ENCODE data around the gene CDIP1.

DNA sequence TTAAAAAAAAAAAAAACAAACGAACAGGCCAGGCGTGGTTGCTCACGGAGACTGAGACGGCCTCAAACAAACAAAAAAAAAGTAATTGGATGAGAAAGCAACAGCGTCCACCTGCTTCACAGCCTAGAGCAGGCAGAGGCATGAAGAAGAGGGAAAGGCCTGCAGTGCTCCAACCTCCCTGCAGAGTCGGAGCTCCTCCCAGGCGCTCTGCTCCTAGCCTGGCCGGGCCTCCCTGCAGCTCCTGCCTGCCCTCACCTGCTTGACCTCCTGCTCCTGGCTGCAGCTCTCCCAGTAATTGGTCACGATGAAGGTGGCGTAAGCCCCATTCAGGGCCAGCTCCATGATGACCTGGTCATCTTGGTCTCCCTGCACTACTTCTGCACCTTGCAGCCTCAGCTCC lies 69.6 kb downstream of the CDIP1 start:
- no peak for TF ChIP-seq POLR2AphosphoS5 (IDR thresholded peaks at IDR 0.05)
- TF ChIP-seq, protein P1, sequence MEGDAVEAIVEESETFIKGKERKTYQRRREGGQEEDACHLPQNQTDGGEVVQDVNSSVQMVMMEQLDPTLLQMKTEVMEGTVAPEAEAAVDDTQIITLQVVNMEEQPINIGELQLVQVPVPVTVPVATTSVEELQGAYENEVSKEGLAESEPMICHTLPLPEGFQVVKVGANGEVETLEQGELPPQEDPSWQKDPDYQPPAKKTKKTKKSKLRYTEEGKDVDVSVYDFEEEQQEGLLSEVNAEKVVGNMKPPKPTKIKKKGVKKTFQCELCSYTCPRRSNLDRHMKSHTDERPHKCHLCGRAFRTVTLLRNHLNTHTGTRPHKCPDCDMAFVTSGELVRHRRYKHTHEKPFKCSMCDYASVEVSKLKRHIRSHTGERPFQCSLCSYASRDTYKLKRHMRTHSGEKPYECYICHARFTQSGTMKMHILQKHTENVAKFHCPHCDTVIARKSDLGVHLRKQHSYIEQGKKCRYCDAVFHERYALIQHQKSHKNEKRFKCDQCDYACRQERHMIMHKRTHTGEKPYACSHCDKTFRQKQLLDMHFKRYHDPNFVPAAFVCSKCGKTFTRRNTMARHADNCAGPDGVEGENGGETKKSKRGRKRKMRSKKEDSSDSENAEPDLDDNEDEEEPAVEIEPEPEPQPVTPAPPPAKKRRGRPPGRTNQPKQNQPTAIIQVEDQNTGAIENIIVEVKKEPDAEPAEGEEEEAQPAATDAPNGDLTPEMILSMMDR (IDR thresholded peaks at IDR 0.05) = no peak
- TF ChIP-seq POLR2A (IDR thresholded peaks at IDR 0.05) = no peak

All from prostate gland (tissue), 2 donors.